OCI-LY3 (cell line): ENCODE measurements around the gene DENND4A.
A peak's percentile ranks its signal among the peaks of the same experiment; 100 is the strongest.

Experiments
- H2AFZ ChIP-seq: fragments of 200-600, 300-600 bp; shearing (Covaris generic); 2 replicates; pipeline ENCODE4 v1.6.0; 2014; ENCODE audit warnings: antibody characterized with exemption, low read depth, low read length
- H3K27ac ChIP-seq: fragments of 200-600, 300-600 bp; sonication (generic); 2 replicates; pipeline ENCODE4 v1.5.1; 2014; ENCODE audit warnings: mild to moderate bottlenecking, low read length, moderate library complexity, mixed read lengths
- H3K27me3 ChIP-seq: fragments of 200-600, 300-600 bp; sonication (generic); 2 replicates; pipeline ENCODE4 v1.6.1; 2014; ENCODE audit warnings: low read depth, low read length, mixed read lengths
- H3K36me3 ChIP-seq: fragments of 200-600, 300-600 bp; sonication (generic); replicated peaks from 2 replicates; pipeline ENCODE3; 2014; ENCODE audit warnings: low read depth, low read length, mixed read lengths
- H3K4me1 ChIP-seq: fragments of 300-600, 200-600 bp; sonication (generic); 2 replicates; pipeline ENCODE4 v1.6.1; 2014; ENCODE audit warnings: low read length, mixed read lengths
- H3K4me2 ChIP-seq: fragments of 200-600, 300-600 bp; sonication (generic); 2 replicates; pipeline ENCODE4 v1.6.1; 2014; ENCODE audit warnings: low read length, mixed read lengths
- H3K4me3 ChIP-seq: fragments of 300-600, 200-600 bp; sonication (generic); 2 replicates; pipeline ENCODE4 v1.5.1; 2014; ENCODE audit warnings: antibody characterized with exemption, mild to moderate bottlenecking, low read length, moderate library complexity
- H3K79me2 ChIP-seq: fragments of 300-600, 200-600 bp; shearing (Covaris generic); 2 replicates; pipeline ENCODE4 v1.6.1; 2014; ENCODE audit warnings: mild to moderate bottlenecking, low read length, mixed read lengths
- H3K9ac ChIP-seq: fragments of 300-600, 200-600 bp; shearing (Covaris generic); 2 replicates; pipeline ENCODE4 v1.6.0; 2014; ENCODE audit warnings: mild to moderate bottlenecking, low read length, moderate library complexity
- H3K9me3 ChIP-seq: fragments of 200-600, 300-600 bp; shearing (Covaris generic); 2 replicates; pipeline ENCODE4 v1.6.1; 2014; ENCODE audit warnings: low read length, mixed read lengths; ENCODE audit not compliant: insufficient read depth
- H4K20me1 ChIP-seq: fragments of 200-600, 300-600 bp; sonication (generic); 2 replicates; pipeline ENCODE4 v1.6.1; 2016; ENCODE audit warnings: low read length, mixed read lengths; ENCODE audit not compliant: insufficient read depth
- CTCF ChIP-seq: fragments of 200-600, 300-600 bp; sonication (generic); IDR thresholded peaks from 2 replicates; pipeline ENCODE4 v1.5.1; 2014; ENCODE audit warnings: antibody characterized with exemption, low read length, low read depth
- EZH2phosphoT487 ChIP-seq: fragments of 200-600 bp; shearing (Covaris generic); IDR thresholded peaks from 2 replicates; pipeline ENCODE4 v1.6.1; 2018; ENCODE audit warnings: antibody characterized with exemption, mixed run types, low read depth

DENND4A gene

GRCh38 chr15:65631503-65631902, 160.6 kb downstream of the DENND4A start:
- Histone ChIP-seq H3K4me3 (peak overlapping the region; percentile 10; the same call in 1 of the 2 replicates), H3K27me3 (peaks cover 83% of the 10 kb centered on the region), H3K27ac (no peak overlapping the region), H3K4me2 (peak overlapping the region; percentile 50), H3K9me3 (no peaks in the 10 kb centered on the region), H3K36me3 (no peaks in the 10 kb centered on the region), H2AFZ (no peak overlapping the region), H3K4me1 (peaks cover 18% of the 10 kb centered on the region), H3K9ac (no peak overlapping the region), H3K79me2 (no peaks in the 10 kb centered on the region), H4K20me1 (peaks cover 81% of the 10 kb centered on the region)
- no peak for TF ChIP-seq CTCF
- TF ChIP-seq EZH2phosphoT487: peak; percentile 92

GRCh38 chr15:65630760-65631159, 161.3 kb downstream of the DENND4A start:
- TF ChIP-seq EZH2phosphoT487 (no peak), CTCF (no peak)
- Histone ChIP-seq H4K20me1 (peaks cover 84% of the 10 kb centered on the region), H3K4me2 (peak overlapping the region; percentile 50), H3K27ac (no peak overlapping the region), H3K36me3 (no peaks in the 10 kb centered on the region), H3K27me3 (peaks cover 84% of the 10 kb centered on the region), H3K4me1 (peaks cover 18% of the 10 kb centered on the region), H3K9ac (no peak overlapping the region), H3K4me3 (peak overlapping the region; percentile 10; the same call in 1 of the 2 replicates), H2AFZ (no peak overlapping the region), H3K9me3 (no peaks in the 10 kb centered on the region), H3K79me2 (no peaks in the 10 kb centered on the region)

GRCh38 chr15:65629548-65629947, 162.5 kb downstream of the DENND4A start:
- Histone ChIP-seq H3K4me2 (no peak overlapping the region), H3K27ac (no peak overlapping the region), H4K20me1 (peaks cover 89% of the 10 kb centered on the region), H3K36me3 (no peaks in the 10 kb centered on the region), H3K27me3 (peaks cover 86% of the 10 kb centered on the region), H3K9ac (no peak overlapping the region), H3K79me2 (no peaks in the 10 kb centered on the region), H3K4me3 (no peak overlapping the region), H3K4me1 (peaks cover 18% of the 10 kb centered on the region), H3K9me3 (no peaks in the 10 kb centered on the region), H2AFZ (no peak overlapping the region)
- no peak for TF ChIP-seq EZH2phosphoT487
- TF ChIP-seq CTCF: no peak

GRCh38 chr15:65626856-65627255, 165.2 kb downstream of the DENND4A start:
- Histone ChIP-seq H3K4me1 (peaks cover 16% of the 10 kb centered on the region), H3K36me3 (no peaks in the 10 kb centered on the region), H3K9ac (no peak overlapping the region), H3K79me2 (no peaks in the 10 kb centered on the region), H3K4me2 (no peak overlapping the region), H3K27me3 (peaks cover 87% of the 10 kb centered on the region), H2AFZ (no peak overlapping the region), H3K4me3 (no peak overlapping the region), H4K20me1 (peaks cover 81% of the 10 kb centered on the region), H3K27ac (no peak overlapping the region), H3K9me3 (no peaks in the 10 kb centered on the region)
- no peak for TF ChIP-seq EZH2phosphoT487
- TF ChIP-seq CTCF: no peak
